ENCODE results near the gene BACE2.

GRCh38 chr21:41128981-41129380 lies 39.0 kb upstream of the BACE2 start:
- TF ChIP-seq, protein P1, sequence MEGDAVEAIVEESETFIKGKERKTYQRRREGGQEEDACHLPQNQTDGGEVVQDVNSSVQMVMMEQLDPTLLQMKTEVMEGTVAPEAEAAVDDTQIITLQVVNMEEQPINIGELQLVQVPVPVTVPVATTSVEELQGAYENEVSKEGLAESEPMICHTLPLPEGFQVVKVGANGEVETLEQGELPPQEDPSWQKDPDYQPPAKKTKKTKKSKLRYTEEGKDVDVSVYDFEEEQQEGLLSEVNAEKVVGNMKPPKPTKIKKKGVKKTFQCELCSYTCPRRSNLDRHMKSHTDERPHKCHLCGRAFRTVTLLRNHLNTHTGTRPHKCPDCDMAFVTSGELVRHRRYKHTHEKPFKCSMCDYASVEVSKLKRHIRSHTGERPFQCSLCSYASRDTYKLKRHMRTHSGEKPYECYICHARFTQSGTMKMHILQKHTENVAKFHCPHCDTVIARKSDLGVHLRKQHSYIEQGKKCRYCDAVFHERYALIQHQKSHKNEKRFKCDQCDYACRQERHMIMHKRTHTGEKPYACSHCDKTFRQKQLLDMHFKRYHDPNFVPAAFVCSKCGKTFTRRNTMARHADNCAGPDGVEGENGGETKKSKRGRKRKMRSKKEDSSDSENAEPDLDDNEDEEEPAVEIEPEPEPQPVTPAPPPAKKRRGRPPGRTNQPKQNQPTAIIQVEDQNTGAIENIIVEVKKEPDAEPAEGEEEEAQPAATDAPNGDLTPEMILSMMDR (IDR thresholded peaks at IDR 0.05): no peak
- no peak for TF ChIP-seq POLR2A (IDR thresholded peaks at IDR 0.05)
